ENCODE results near the gene CADM3.
A peak's percentile ranks its signal among the peaks of the same experiment; 100 is the strongest.

The CADM3 gene

DNA sequence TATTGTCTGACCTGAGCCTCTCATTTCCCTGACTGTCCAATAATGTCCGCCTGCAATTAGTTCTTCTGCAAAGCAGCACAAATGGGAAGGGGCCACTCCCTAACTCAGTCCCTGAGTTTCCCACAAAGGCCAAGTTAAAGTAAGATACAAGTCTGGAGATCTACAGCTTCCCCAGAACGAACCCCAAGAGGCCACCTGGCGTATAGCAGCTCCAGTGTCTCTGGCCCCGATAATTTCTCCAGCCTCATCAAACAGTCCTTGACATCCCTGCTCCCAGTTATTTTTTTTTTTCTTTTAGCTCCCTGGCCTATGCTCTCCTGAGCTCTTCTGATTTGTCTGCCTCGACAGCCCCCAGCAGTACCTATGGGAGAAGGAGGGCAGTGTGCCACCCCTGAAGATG is 25.1 kb downstream of the CADM3 start:
- no peaks in the 10 kb centered on the region for H3K9me3 ChIP-seq (ENCODE audit: insufficient read depth, low read depth, low read length)
- no peak overlapping the region for H3K27ac ChIP-seq (ENCODE audit: low read depth, low read length)
- H3K9ac ChIP-seq (ENCODE audit: low read depth, low read length) = no peak overlapping the region
- WGBS = 76% methylated on average over 5 of the region's 5 CpGs
- H3K4me1 ChIP-seq (ENCODE audit: insufficient read depth, low read length) = no peaks in the 10 kb centered on the region
- no peak overlapping the region for H3K4me3 ChIP-seq (ENCODE audit: low read length)
- no peaks in the 10 kb centered on the region for H3K27me3 ChIP-seq (ENCODE audit: insufficient read depth, low read length)
- no peaks in the 10 kb centered on the region for H3K36me3 ChIP-seq (ENCODE audit: insufficient read depth, low read length)

DNA sequence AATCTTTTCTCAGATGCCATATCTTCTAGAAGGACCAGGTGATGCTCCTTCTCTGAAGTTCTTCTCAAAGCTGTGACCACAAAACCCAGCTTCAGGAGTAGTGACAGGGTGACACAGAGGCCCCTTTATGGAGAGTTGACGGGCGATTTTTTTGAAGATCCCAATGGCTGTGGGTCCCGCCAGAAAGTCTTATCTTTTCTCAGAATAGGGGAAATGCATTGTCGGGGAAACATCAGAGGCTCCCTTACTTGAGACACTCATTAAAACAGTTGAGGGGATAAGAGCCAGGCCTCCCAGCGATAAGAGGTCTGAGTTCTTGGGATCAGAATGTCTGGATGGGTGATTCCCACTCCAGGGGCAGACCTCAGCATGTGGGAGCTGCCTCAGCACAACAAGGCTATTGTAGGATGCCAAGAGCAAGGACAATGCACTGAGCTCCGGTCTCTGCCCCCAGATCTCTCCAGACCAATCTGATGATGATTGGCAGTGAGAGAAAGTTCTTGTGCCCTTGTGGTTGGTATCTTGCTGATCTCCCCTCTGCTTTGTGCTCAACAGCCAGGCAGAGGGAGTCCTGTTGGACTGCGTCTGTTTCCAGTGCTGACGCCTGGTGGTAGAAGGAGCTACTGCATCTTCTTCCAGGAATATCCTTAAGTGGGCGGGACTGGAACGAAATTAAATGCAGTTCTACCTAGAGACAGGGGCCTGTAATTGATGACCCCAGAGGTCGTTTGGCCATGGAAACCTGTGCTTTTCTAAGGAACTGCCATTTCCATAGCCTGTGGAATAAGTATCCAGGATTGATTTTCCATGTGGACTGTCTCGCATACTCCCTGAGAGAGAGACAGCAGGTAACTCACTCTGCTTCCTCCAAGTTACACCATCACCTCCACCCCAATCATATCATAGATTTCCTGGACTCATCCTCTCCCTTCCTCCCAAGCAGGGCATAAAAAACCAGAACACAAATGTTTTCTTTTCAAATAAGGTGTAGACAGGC is 26.4 kb downstream of the CADM3 start:
- WGBS = 50% methylated on average over 12 of the region's 12 CpGs
- H3K9me3 ChIP-seq (ENCODE audit: insufficient read depth, low read depth, low read length) = no peaks in the 10 kb centered on the region
- H3K9ac ChIP-seq (ENCODE audit: low read depth, low read length) = no peak overlapping the region
- no peaks in the 10 kb centered on the region for H3K27me3 ChIP-seq (ENCODE audit: insufficient read depth, low read length)
- no peak overlapping the region for H3K27ac ChIP-seq (ENCODE audit: low read depth, low read length)
- no peak overlapping the region for H3K4me3 ChIP-seq (ENCODE audit: low read length)
- H3K4me1 ChIP-seq (ENCODE audit: insufficient read depth, low read length) = no peaks in the 10 kb centered on the region
- H3K36me3 ChIP-seq (ENCODE audit: insufficient read depth, low read length) = no peaks in the 10 kb centered on the region

DNA sequence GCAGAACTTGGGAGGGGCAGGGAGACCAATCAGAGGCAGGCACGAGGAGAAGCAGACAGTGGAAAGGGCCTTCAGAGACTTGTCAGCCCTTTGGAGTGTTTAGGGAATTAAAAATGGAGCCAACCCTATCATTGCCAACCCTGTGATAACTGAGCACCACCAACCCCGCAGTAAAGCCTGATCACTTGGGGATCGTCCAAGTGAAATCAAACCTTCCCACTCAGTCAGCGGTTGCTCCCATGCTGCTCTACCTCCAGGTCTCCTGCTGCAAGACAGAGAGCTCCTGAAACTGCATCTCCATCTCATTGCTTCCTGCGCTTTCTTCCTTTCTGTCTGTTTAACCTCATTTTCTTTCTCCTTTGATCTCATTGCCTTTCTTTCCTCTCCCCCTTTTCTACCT is 28.5 kb downstream of the CADM3 start:
- Histone ChIP-seq H3K27ac (ENCODE audit: low read depth, low read length) (no peak overlapping the region), H3K36me3 (ENCODE audit: insufficient read depth, low read length) (no peaks in the 10 kb centered on the region), H3K27me3 (ENCODE audit: insufficient read depth, low read length) (no peaks in the 10 kb centered on the region), H3K9me3 (ENCODE audit: insufficient read depth, low read depth, low read length) (no peaks in the 10 kb centered on the region), H3K9ac (ENCODE audit: low read depth, low read length) (no peak overlapping the region), H3K4me3 (ENCODE audit: low read length) (no peak overlapping the region), H3K4me1 (ENCODE audit: insufficient read depth, low read length) (no peaks in the 10 kb centered on the region)
- whole genome bisulfite sequencing = 93% methylated on average over 5 of the region's 5 CpGs

DNA sequence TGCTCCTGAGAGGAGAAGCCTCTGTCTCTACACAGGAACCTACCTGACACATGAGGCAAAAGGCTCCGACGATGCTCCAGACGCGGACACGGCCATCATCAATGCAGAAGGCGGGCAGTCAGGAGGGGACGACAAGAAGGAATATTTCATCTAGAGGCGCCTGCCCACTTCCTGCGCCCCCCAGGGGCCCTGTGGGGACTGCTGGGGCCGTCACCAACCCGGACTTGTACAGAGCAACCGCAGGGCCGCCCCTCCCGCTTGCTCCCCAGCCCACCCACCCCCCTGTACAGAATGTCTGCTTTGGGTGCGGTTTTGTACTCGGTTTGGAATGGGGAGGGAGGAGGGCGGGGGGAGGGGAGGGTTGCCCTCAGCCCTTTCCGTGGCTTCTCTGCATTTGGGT is 29.4 kb downstream of the CADM3 start:
- no peaks in the 10 kb centered on the region for H3K9me3 ChIP-seq (ENCODE audit: insufficient read depth, low read depth, low read length)
- no peak overlapping the region for H3K27ac ChIP-seq (ENCODE audit: low read depth, low read length)
- no peaks in the 10 kb centered on the region for H3K36me3 ChIP-seq (ENCODE audit: insufficient read depth, low read length)
- H3K4me3 ChIP-seq (ENCODE audit: low read length) = no peak overlapping the region
- no peak overlapping the region for H3K9ac ChIP-seq (ENCODE audit: low read depth, low read length)
- WGBS = 88% methylated on average over 11 of the region's 18 CpGs
- H3K27me3 ChIP-seq (ENCODE audit: insufficient read depth, low read length) = no peaks in the 10 kb centered on the region
- H3K4me1 ChIP-seq (ENCODE audit: insufficient read depth, low read length) = no peaks in the 10 kb centered on the region

DNA sequence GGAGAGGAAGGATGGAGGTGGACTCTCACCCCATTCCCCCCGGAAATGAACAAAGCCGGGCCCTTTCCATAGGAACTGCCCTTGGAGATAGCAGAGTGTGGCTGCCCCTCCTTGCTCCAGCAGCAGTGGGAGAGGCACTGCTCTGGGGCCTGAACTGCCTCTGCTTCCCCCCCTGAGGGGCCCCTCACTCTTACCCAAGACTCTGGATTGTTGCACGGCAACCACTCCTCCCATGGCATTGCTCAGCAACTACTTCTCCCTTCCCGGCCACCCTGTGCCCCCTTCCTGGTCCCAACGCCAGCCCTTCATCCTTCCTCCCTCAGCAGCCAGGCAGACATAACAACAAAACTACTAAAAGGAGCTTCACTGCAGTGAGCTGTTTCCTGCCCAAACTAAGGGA is 30.2 kb downstream of the CADM3 start:
- H3K36me3 ChIP-seq (ENCODE audit: insufficient read depth, low read length) = no peaks in the 10 kb centered on the region
- H3K27me3 ChIP-seq (ENCODE audit: insufficient read depth, low read length) = no peaks in the 10 kb centered on the region
- H3K9me3 ChIP-seq (ENCODE audit: insufficient read depth, low read depth, low read length) = no peaks in the 10 kb centered on the region
- H3K4me3 ChIP-seq (ENCODE audit: low read length) = no peak overlapping the region
- no peak overlapping the region for H3K9ac ChIP-seq (ENCODE audit: low read depth, low read length)
- 80% methylated on average over 5 of the region's 5 CpGs for WGBS
- no peaks in the 10 kb centered on the region for H3K4me1 ChIP-seq (ENCODE audit: insufficient read depth, low read length)
- H3K27ac ChIP-seq (ENCODE audit: low read depth, low read length) = no peak overlapping the region

DNA sequence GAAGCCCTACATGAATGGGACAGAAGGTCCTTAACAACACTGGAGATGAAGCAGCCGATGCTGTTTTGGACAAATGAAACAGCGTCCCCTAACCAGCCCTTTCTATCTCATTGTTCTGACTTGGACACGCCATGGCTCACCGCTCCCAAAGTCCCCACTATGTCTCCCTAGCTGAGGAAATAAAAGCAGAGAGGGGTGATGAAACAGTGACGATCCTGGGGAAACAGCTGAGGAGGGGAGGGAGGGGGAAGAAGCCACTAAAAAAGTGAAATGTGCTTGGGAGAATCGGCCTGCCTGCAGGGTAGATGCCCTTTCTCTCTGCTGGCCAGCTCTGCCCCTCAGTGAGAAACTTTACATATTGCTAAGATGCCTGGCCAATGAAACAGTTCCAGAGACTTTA is 32.2 kb downstream of the CADM3 start:
- no peaks in the 10 kb centered on the region for H3K27me3 ChIP-seq (ENCODE audit: insufficient read depth, low read length)
- 81% methylated on average over 6 of the region's 6 CpGs for WGBS

DNA sequence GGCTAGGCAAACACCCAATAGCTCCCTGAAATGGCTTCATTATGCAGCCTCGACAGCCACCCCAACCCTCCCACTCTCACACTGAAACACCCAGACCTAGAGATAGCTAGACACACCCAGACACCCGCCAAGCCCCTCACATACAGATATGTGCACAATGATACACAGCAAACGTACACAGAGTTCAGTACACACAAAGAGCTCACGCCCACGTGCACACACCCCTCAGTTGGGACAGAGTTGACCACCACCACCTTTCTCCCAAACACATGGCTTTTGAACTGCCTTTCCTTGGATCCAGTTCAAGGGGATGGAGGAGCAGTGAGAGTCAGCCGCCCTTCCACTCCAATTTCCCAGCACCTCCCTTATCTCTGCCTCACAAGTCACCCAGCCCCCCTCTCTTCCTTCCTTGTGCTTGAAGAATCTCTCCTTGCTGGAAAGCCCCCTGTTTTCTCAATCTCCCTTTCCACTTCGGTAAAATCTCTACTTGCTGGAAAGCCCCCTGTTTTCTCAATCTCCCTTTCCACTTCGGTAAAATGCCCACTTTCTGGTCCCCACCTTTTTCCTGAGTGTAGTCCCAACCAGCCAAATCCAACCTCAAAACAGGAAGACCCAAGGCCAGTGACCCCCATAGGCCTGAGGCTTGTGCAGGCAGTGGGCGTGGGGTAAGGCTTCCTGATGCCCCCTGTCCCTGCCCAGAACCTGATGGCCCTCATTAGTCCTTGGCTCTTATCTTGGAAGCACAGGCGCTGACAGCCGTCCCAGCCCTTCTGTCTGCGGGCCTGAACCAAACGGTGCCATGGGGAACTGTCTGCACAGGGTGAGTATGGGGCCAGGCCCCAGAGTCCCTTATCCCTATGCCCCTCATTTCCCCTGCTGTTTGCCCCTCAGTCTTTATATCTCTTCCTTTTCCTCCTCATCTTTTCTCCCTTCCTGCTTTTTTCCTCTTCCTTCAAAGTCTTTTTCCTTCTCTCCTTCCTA is 33.0 kb downstream of the CADM3 start, which contains the start of gene ACKR1:
Gene ACKR1, plus strand, starts transcription at position 715 of the 981 bp plus-strand sequence. Its CDS starts 85 bp downstream, at position 800.
- H3K9ac ChIP-seq (ENCODE audit: low read depth, low read length) = no peak within 1 kb of the TSS
- 87% methylated on average over 13 of the region's 13 CpGs for WGBS
- peaks cover 3% of the 10 kb centered on the region; the same call in 1 of the 2 replicates for H3K4me1 ChIP-seq (ENCODE audit: insufficient read depth, low read length)
- no peak within 1 kb of the TSS for H3K4me3 ChIP-seq (ENCODE audit: low read length)
- H3K27me3 ChIP-seq (ENCODE audit: insufficient read depth, low read length) = no peaks in the 10 kb centered on the region
- no peaks in the 10 kb centered on the region for H3K36me3 ChIP-seq (ENCODE audit: insufficient read depth, low read length)
- H3K9me3 ChIP-seq (ENCODE audit: insufficient read depth, low read depth, low read length) = no peaks in the 10 kb centered on the region
- H3K27ac ChIP-seq (ENCODE audit: low read depth, low read length) = no peak within 1 kb of the TSS

More for the DNA sequence above, 32.2 kb downstream of the CADM3 start:
- Histone ChIP-seq H3K4me1 (ENCODE audit: insufficient read depth, low read length) (peaks cover 3% of the 10 kb centered on the region; the same call in 1 of the 2 replicates), H3K36me3 (ENCODE audit: insufficient read depth, low read length) (no peaks in the 10 kb centered on the region), H3K27ac (ENCODE audit: low read depth, low read length) (no peak overlapping the region), H3K9me3 (ENCODE audit: insufficient read depth, low read depth, low read length) (no peaks in the 10 kb centered on the region), H3K9ac (ENCODE audit: low read depth, low read length) (no peak overlapping the region), H3K4me3 (ENCODE audit: low read length) (no peak overlapping the region)

DNA sequence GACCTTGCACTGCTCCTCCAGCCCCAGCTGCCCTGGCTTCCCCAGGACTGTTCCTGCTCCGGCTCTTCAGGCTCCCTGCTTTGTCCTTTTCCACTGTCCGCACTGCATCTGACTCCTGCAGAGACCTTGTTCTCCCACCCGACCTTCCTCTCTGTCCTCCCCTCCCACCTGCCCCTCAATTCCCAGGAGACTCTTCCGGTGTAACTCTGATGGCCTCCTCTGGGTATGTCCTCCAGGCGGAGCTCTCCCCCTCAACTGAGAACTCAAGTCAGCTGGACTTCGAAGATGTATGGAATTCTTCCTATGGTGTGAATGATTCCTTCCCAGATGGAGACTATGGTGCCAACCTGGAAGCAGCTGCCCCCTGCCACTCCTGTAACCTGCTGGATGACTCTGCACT is 33.8 kb downstream of the CADM3 start:
- Histone ChIP-seq H3K27ac (ENCODE audit: low read depth, low read length) (no peak overlapping the region), H3K9me3 (ENCODE audit: insufficient read depth, low read depth, low read length) (no peaks in the 10 kb centered on the region), H3K4me3 (ENCODE audit: low read length) (no peak overlapping the region), H3K27me3 (ENCODE audit: insufficient read depth, low read length) (no peaks in the 10 kb centered on the region), H3K9ac (ENCODE audit: low read depth, low read length) (no peak overlapping the region), H3K36me3 (ENCODE audit: insufficient read depth, low read length) (no peaks in the 10 kb centered on the region), H3K4me1 (ENCODE audit: insufficient read depth, low read length) (peaks cover 3% of the 10 kb centered on the region; the same call in 1 of the 2 replicates)
- 60% methylated on average over 6 of the region's 6 CpGs for WGBS

DNA sequence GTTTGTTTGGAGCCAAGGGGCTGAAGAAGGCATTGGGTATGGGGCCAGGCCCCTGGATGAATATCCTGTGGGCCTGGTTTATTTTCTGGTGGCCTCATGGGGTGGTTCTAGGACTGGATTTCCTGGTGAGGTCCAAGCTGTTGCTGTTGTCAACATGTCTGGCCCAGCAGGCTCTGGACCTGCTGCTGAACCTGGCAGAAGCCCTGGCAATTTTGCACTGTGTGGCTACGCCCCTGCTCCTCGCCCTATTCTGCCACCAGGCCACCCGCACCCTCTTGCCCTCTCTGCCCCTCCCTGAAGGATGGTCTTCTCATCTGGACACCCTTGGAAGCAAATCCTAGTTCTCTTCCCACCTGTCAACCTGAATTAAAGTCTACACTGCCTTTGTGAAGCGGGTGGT is 34.7 kb downstream of the CADM3 start:
- Histone ChIP-seq H3K4me3 (ENCODE audit: low read length) (no peak overlapping the region), H3K36me3 (ENCODE audit: insufficient read depth, low read length) (no peaks in the 10 kb centered on the region), H3K27ac (ENCODE audit: low read depth, low read length) (no peak overlapping the region), H3K9me3 (ENCODE audit: insufficient read depth, low read depth, low read length) (no peaks in the 10 kb centered on the region), H3K4me1 (ENCODE audit: insufficient read depth, low read length) (peaks cover 4% of the 10 kb centered on the region; the same call in 1 of the 2 replicates), H3K9ac (ENCODE audit: low read depth, low read length) (no peak overlapping the region), H3K27me3 (ENCODE audit: insufficient read depth, low read length) (no peaks in the 10 kb centered on the region)
- WGBS = 94% methylated on average over 4 of the region's 4 CpGs

DNA sequence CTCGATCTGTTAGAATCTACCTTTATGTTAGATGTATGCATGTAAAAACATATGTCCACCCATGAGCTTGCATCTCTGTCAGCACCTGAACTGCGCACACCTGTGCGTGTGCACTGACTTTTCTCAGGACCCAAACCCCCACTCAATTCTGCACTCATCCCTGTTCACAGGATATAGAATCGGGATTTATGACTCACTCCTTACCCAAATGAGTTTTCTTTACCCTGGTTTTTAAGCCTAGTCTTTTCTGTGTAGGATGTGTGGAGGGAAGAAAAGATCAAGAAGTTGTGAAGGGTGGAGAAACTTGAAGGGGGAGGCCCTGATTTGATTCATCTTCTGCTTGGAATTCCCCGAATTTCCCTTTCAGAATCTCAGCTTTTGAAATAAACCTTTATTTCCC is 35.7 kb downstream of the CADM3 start:
- H3K36me3 ChIP-seq (ENCODE audit: insufficient read depth, low read length) = no peaks in the 10 kb centered on the region
- no peak overlapping the region for H3K27ac ChIP-seq (ENCODE audit: low read depth, low read length)
- H3K4me3 ChIP-seq (ENCODE audit: low read length) = no peak overlapping the region
- peaks cover 7% of the 10 kb centered on the region; the same call in 1 of the 2 replicates for H3K4me1 ChIP-seq (ENCODE audit: insufficient read depth, low read length)
- H3K9me3 ChIP-seq (ENCODE audit: insufficient read depth, low read depth, low read length) = no peaks in the 10 kb centered on the region
- 86% methylated on average over 5 of the region's 5 CpGs for WGBS
- no peak overlapping the region for H3K9ac ChIP-seq (ENCODE audit: low read depth, low read length)
- no peaks in the 10 kb centered on the region for H3K27me3 ChIP-seq (ENCODE audit: insufficient read depth, low read length)

DNA sequence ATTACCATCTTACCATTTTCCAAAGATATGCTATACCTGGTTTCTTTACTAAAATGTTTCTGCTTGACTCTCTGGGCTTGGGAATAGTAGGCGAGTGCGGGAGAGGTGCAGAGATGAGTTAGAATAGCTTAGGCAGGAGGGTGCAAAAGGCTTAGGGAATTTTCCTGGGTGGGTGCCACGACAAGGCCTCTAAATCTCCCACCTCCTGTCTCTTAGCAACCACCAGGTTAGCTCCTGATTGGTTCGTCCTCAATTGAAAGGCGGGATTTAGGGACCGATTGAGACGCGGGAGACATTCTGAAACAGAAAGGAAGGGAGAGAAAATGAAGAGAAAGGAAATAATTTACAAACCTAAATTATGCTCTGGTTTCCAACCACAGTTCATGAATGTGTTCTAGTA is 36.4 kb downstream of the CADM3 start:
- Histone ChIP-seq H3K36me3 (ENCODE audit: insufficient read depth, low read length) (no peaks in the 10 kb centered on the region), H3K9ac (ENCODE audit: low read depth, low read length) (no peak overlapping the region), H3K4me1 (ENCODE audit: insufficient read depth, low read length) (peaks cover 7% of the 10 kb centered on the region; the same call in 1 of the 2 replicates), H3K4me3 (ENCODE audit: low read length) (peak overlapping the region; percentile 44), H3K27me3 (ENCODE audit: insufficient read depth, low read length) (no peaks in the 10 kb centered on the region), H3K9me3 (ENCODE audit: insufficient read depth, low read depth, low read length) (no peaks in the 10 kb centered on the region), H3K27ac (ENCODE audit: low read depth, low read length) (no peak overlapping the region)
- WGBS = 35% methylated on average over 8 of the region's 8 CpGs
